ENCODE results near the gene GPRC5C.

GPRC5C gene

DNA sequence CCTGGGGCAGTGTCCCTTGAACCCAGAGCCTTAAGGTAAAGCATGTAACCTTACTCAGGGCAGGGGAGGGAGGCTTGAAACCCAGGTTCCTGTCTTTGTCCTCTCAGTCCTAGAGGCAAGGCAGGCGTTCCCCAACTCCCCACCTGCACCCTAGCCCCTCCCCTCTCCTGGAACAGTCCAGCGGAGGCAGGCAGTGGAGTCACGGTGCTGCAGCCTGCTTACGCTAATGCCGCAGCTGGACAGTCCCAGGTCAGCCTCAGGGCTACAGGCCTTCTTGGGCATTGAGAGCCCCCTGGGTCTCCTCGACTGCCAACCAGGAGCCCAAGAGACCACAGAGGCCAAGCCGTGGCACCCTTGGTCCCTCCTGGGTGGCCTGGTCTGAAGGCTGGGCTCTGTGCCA is 27.7 kb downstream of the GPRC5C start:
- no peak overlapping the region for H3K4me3 ChIP-seq (ENCODE audit: control insufficient read depth, low read depth, low read length)
- DNase-seq (ENCODE audit: low read depth) = no peak
- TF ChIP-seq CTCF (IDR thresholded peaks at IDR 0.05; ENCODE audit: control insufficient read depth, insufficient read depth, low read depth, low read length, missing control alignments) = no peak

DNA sequence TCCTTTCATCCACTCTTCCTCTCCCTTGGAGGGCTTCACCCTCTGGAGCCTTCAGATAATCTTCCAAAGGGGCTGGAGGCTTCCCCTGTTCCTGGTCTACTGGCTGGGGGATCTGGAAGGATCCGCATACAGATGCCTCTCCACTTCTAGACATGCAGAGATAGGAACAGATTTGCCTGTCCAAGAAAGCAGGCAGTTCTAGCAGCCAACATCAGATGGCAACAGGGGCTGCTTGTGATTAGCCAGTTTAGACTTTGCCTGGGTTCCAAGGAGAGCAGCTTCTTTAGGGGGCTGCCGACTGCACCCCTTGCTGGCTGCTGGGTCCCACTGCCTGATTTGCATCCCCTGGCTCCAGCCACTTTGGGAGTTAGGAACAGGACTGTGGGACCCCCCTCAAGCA is 28.4 kb downstream of the GPRC5C start:
- no peak for TF ChIP-seq CTCF (IDR thresholded peaks at IDR 0.05; ENCODE audit: control insufficient read depth, insufficient read depth, low read depth, low read length, missing control alignments)
- no peak overlapping the region for H3K4me3 ChIP-seq (ENCODE audit: control insufficient read depth, low read depth, low read length)
- DNase-seq (ENCODE audit: low read depth) = no peak

- no peak for DNase-seq (ENCODE audit: low read depth)
- no peak for TF ChIP-seq CTCF (IDR thresholded peaks at IDR 0.05; ENCODE audit: control insufficient read depth, insufficient read depth, low read depth, low read length, missing control alignments)
- no peak overlapping the region for H3K4me3 ChIP-seq (ENCODE audit: control insufficient read depth, low read depth, low read length)
Observed at GRCh38 chr17:74460996-74461395, 29.1 kb downstream of the GPRC5C start.

DNA sequence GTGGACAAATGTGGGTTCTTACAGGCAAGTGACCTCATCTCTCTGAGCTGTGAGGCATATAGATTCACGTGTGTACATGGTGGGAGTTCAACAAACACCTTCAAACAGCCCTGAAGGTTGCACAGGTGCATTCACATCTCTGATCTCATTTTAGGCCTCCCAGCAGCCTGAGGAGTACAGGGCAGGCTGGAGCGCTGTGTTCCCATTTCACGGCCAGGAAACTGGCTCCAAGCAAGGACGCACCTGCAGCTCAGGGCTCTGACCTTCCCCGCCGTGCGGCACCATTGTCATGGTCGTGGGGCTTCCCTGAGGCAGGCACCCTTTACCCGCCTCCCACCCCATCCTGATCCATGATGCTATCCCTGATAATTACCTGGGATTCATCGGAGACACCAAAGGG is 29.7 kb downstream of the GPRC5C start:
- no peak overlapping the region for H3K4me3 ChIP-seq (ENCODE audit: control insufficient read depth, low read depth, low read length)
- no peak for DNase-seq (ENCODE audit: low read depth)
- no peak for TF ChIP-seq CTCF (IDR thresholded peaks at IDR 0.05; ENCODE audit: control insufficient read depth, insufficient read depth, low read depth, low read length, missing control alignments)

GRCh38 chr17:74464730-74465377 is 33.0 kb downstream of the GPRC5C start:
- TF ChIP-seq CTCF (IDR thresholded peaks at IDR 0.05; ENCODE audit: control insufficient read depth, insufficient read depth, low read depth, low read length, missing control alignments) = no peak
- H3K4me3 ChIP-seq (ENCODE audit: control insufficient read depth, low read depth, low read length) = no peak overlapping the region
- no peak for DNase-seq (ENCODE audit: low read depth)

DNA sequence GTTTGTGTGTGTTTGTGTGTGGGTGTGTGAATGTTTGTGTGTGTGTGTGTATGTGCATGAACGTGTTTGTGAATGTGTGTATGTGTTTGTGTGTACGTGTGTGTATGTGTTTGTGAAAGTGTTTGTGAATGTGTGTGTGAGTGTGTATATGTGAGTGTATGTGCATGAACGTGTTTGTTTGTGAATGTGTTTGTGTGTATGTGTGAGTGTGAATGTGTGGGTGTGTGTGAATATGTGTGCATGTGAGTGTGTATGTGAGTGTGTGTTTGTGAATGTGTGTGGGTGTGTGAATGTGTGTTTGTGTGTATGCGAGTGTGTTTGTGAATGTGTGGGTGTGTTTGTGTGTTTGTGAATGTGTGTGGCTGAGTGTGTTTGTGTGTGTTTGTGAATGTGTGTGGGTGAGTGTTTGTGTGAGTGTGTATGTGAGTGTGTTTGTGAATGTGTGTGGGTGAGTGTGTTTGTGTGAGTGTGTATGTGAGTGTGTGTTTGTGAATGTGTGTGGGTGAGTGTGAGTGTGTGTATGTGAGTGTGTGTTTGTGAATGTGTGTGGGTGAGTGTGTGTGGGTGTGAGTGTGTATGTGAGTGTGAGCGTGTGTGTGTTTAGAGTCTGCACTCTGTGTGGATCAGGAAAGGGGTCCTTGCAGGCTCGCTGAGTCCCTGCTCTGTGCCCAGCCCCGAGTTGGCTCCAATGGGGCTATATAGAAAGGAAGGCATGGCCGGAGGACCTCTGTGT is 33.7 kb downstream of the GPRC5C start:
- no peak for TF ChIP-seq CTCF (IDR thresholded peaks at IDR 0.05; ENCODE audit: control insufficient read depth, insufficient read depth, low read depth, low read length, missing control alignments)
- H3K4me3 ChIP-seq (ENCODE audit: control insufficient read depth, low read depth, low read length) = no peak overlapping the region
- DNase-seq (ENCODE audit: low read depth) = no peak
